Fibroblast of mammary gland (primary cell): ENCODE results near the gene AGAP1.

ENCODE experiments used
- DNase-seq: peaks from one replicate; pipeline ENCODE4 v3.0.0-alpha.2; 2010; ENCODE audit warnings: low read depth
- H3K4me3 ChIP-seq: 2 replicates; pipeline ENCODE4 v1.5.1; 2011; ENCODE audit warnings: low read depth, mild to moderate bottlenecking, low read length, moderate library complexity; ENCODE audit not compliant: control insufficient read depth
- CTCF ChIP-seq: conservative IDR thresholded peaks from 2 replicates; pipeline ENCODE4 v1.5.1; 2011; ENCODE audit warnings: low read depth, low read length, inconsistent platforms; ENCODE audit not compliant: control insufficient read depth, insufficient read depth

Gene AGAP1

GRCh38 chr2:235511751-235512698 is 18.2 kb downstream of the AGAP1 start:
- no peak for TF ChIP-seq CTCF
- DNase-seq, result no peak
- no peak overlapping the region for H3K4me3 ChIP-seq

DNA sequence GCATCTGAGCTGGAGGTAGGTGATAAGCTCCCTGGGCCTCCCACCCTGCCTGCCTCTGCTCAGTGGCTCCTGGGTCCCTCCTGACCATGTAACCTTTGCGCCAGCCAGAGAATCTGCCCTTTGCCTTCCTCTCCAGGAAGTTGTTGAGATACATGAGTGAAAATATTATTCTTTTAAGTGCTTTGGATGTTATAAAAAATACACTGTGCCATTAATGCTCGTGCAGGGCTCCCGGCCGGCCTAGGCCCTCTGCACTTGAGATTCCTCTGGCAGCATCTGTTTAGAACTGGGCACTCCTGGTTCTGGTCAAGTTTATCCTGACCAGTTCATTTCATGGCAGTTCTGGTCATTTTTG is 18.8 kb downstream of the AGAP1 start:
- TF ChIP-seq CTCF, result no peak
- no peak overlapping the region for H3K4me3 ChIP-seq
- DNase-seq, result no peak

- no peak for TF ChIP-seq CTCF
- H3K4me3 ChIP-seq, result no peak overlapping the region
- no peak for DNase-seq
Observed at GRCh38 chr2:235513984-235514626, 20.3 kb downstream of the AGAP1 start.

GRCh38 chr2:235514627-235515363 is 21.0 kb downstream of the AGAP1 start:
- no peak overlapping the region for H3K4me3 ChIP-seq
- DNase-seq, result no peak
- no peak for TF ChIP-seq CTCF

DNA sequence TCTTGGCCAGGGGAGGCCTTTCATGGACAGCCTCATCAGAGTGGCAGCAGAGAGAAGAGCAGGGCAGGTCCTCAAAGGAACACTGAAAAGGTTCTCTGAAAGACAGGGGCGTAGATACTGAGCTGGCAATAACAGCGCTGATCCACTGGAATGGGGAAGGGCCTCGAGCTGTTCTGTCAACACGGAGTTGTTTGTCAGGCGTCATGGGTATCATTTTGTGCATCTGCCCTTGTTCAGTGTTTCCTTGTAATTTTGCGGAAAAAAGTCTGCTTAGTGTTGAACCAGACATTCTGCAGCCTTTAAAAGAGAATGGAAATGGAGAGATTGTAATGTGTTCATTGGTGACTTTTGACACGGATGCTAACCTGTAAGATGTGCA is 21.5 kb downstream of the AGAP1 start:
- H3K4me3 ChIP-seq, result no peak overlapping the region
- TF ChIP-seq CTCF, result no peak
- no peak for DNase-seq

DNA sequence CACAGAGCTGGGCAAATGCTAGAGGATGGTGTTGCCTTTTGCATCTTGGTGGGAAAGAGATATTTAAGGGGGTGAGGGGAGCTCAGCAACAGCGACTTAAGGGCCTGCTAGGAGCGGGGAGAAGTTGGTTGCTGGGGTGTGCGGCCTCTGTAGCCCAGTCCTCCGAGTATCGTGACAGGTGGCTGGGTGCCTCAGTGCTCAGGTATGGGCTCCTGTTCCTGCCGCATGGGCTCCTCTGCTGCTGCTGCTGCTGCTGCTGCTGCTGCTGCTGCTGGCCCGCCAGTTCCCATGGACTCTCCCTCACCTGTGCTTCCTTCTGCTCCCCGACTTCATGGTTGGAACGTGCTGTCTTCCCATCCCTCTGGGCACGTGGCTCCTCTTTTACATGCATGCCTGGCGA is 22.0 kb downstream of the AGAP1 start:
- no peak for TF ChIP-seq CTCF
- no peak for DNase-seq
- no peak overlapping the region for H3K4me3 ChIP-seq
